GM23338 (cell line): Measurements from ENCODE around the gene DRC1. TPM values are rescaled to one million over a fixed set of nuclear protein-coding genes. Genes with fewer than 3 reads are reported as not detected.

Source experiments
- ATAC-seq: fragments of 200-7000 bp; cut with Tn5 transposase; 3 replicates; pipeline ENCODE4 v1.9.1; 2020
- DNase-seq: peaks from one replicate; pipeline ENCODE4 v3.0.0-alpha.2; 2015; ENCODE audit warnings: low spot score
- H2AFZ ChIP-seq: fragments of 200-600 bp; sonication (generic); 2 replicates; pipeline ENCODE4 v1.8.0; 2016; ENCODE audit warnings: antibody characterized with exemption, mild to moderate bottlenecking, moderate library complexity
- H3F3A ChIP-seq: fragments of 200-600 bp; sonication (generic); replicated peaks from 2 replicates; pipeline ENCODE4 v1.8.0; 2017; ENCODE audit warnings: antibody characterized with exemption, mixed run types, low read depth
- H3K27ac ChIP-seq: fragments of 200-600 bp; sonication (generic); 2 replicates; pipeline ENCODE4 v1.6.1; 2016; ENCODE audit warnings: low read depth
- H3K27me3 ChIP-seq: fragments of 200-600 bp; sonication (generic); 2 replicates; pipeline ENCODE4 v1.8.0; 2016; ENCODE audit warnings: mild to moderate bottlenecking, mixed run types, moderate library complexity; ENCODE audit not compliant: insufficient read depth
- H3K36me3 ChIP-seq: fragments of 200-600 bp; sonication (generic); 2 replicates; pipeline ENCODE4 v1.8.0; 2016; ENCODE audit warnings: mild to moderate bottlenecking; ENCODE audit not compliant: insufficient read depth
- H3K4me1 ChIP-seq: fragments of 200-600 bp; sonication (generic); 2 replicates; pipeline ENCODE4 v1.8.0; 2016; ENCODE audit warnings: mild to moderate bottlenecking, moderate library complexity; ENCODE audit not compliant: insufficient read depth
- H3K4me2 ChIP-seq: fragments of 200-600 bp; sonication (generic); 2 replicates; pipeline ENCODE4 v1.7.1; 2017; ENCODE audit warnings: mixed run types
- H3K4me3 ChIP-seq: fragments of 200-600 bp; sonication (generic); 2 replicates; pipeline ENCODE4 v1.6.1; 2016; ENCODE audit warnings: mixed run types
- H3K79me2 ChIP-seq: fragments of 200-600 bp; sonication (generic); replicated peaks from 2 replicates; pipeline ENCODE4 v1.8.0; 2017; ENCODE audit warnings: mild to moderate bottlenecking; ENCODE audit not compliant: insufficient read depth
- H3K9me2 ChIP-seq: fragments of 200-600 bp; sonication (generic); 2 replicates; pipeline ENCODE4 v1.8.0; 2017; ENCODE audit not compliant: insufficient read depth
- H4K20me1 ChIP-seq: fragments of 200-600 bp; sonication (generic); replicated peaks from 2 replicates; pipeline ENCODE4 v1.8.0; 2017; ENCODE audit warnings: mild to moderate bottlenecking; ENCODE audit not compliant: insufficient read depth
- H3K27ac Mint-ChIP-seq: 2 replicates; pipeline ENCODE4 v1.8.0; 2020; ENCODE audit warnings: inconsistent platforms, mild to moderate bottlenecking, moderate library complexity, mixed read lengths
- H3K27me3 Mint-ChIP-seq: 3 replicates; pipeline ENCODE4 v1.8.0; 2022; ENCODE audit warnings: low read depth, mild to moderate bottlenecking, moderate library complexity, mixed read lengths, inconsistent platforms; ENCODE audit not compliant: insufficient read depth, poor library complexity
- H3K36me3 Mint-ChIP-seq: 3 replicates; pipeline ENCODE4 v1.8.0; 2021; ENCODE audit warnings: low read depth, mild to moderate bottlenecking, inconsistent platforms, moderate library complexity, mixed read lengths
- H3K4me1 Mint-ChIP-seq: 3 replicates; pipeline ENCODE4 v1.8.0; 2020; ENCODE audit warnings: mild to moderate bottlenecking, inconsistent platforms, mixed read lengths
- H3K4me3 Mint-ChIP-seq: 3 replicates; pipeline ENCODE4 v1.8.0; 2021; ENCODE audit warnings: moderate library complexity, mild to moderate bottlenecking, inconsistent platforms, mixed read lengths
- H3K9me3 Mint-ChIP-seq: 3 replicates; pipeline ENCODE4 v1.8.0; 2020; ENCODE audit warnings: moderate library complexity, mild to moderate bottlenecking, inconsistent platforms, mixed read lengths
- CREB1 ChIP-seq: fragments of 250-450 bp; sonication (Bioruptor Pico); IDR thresholded peaks from 2 replicates; pipeline ENCODE4 v1.5.0; 2020; ENCODE audit warnings: low read depth, mild to moderate bottlenecking, moderate library complexity
- EZH2 ChIP-seq: fragments of 200-600 bp; sonication (generic); IDR thresholded peaks from one replicate; pipeline ENCODE4 v1.8.0; 2017; ENCODE audit warnings: antibody characterized with exemption, mild to moderate bottlenecking, low read depth; ENCODE audit not compliant: unreplicated experiment
- JUNB ChIP-seq: IDR thresholded peaks from one replicate; pipeline ENCODE4 v1.6.1; 2016; ENCODE audit warnings: antibody characterized with exemption; ENCODE audit not compliant: unreplicated experiment
- STAT1 ChIP-seq: IDR thresholded peaks from one replicate; pipeline ENCODE4 v1.6.1; 2016; ENCODE audit warnings: antibody characterized with exemption; ENCODE audit not compliant: unreplicated experiment
- ZNF114 ChIP-seq: fragments of 250-450 bp; sonication (Bioruptor Pico); IDR thresholded peaks from 2 replicates; pipeline ENCODE4 v1.5.0; 2020; ENCODE audit warnings: mild to moderate bottlenecking, moderate library complexity
- polyA plus RNA-seq: library from polyadenylated mRNA; unstranded; fragments of >200 nt; fragmentation: Nextera tagmentation; extraction: Ambion mirVana; gene quantifications from 2 replicates; pipeline ENCODE4 v1.2.1, GENCODE V29; 2016
- total RNA-seq: library from RNA; depleted of rRNA; stranded (reverse); fragments of >200 nt; shearing (Covaris generic); gene quantifications from 2 replicates; pipeline ENCODE4 v1.2.3, GENCODE V29; 2014
- TF ChIP-seq, protein P1 (sequence below), 2 experiments: fragments of 200-600 bp in 1 of 2; sonication (generic) in 1 of 2; conservative IDR thresholded peaks; 2 replicates each; pipeline versions ENCODE4 v1.5.1 to v1.6.1; 2016 to 2017; ENCODE audit warnings: antibody characterized with exemption in 2 of 2, low read depth in 2 of 2, mild to moderate bottlenecking in 2 of 2, moderate library complexity in 1 of 2
- TF ChIP-seq, protein P2 (sequence below): fragments of 250-450 bp; sonication (Bioruptor Pico); IDR thresholded peaks from 2 replicates; pipeline ENCODE4 v1.5.0; 2020; ENCODE audit warnings: mild to moderate bottlenecking, moderate library complexity

DRC1 gene
- total and polyA plus RNA-seq, 2 experiments from 2014 or later = 0.45 TPM; not detected in 1

DNA sequence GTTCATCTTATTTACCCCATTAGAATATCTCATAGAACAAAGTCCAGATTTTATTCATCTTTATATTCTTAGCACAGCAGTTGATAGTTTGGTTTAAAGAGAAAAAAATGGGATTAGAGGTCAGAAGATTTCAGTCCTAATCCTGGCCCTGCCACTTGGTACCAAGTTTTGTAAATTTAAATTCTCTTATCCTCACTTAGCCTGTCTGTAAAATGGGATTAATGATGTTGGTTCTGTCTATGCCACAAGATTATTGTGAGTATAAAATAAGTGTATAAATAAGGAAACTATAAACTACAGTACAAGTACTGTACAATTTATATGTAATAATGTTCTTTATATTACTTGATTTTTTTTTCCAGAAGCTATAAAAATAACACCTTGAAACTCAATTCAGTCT is 17.1 kb upstream of the DRC1 start:
- Histone ChIP-seq H2AFZ (no peak overlapping the region), H3K9me2 (no peaks in the 10 kb centered on the region), H3K4me3 (no peak overlapping the region), H3F3A (no peaks in the 10 kb centered on the region), H4K20me1 (peaks cover 11% of the 10 kb centered on the region; the same call in 1 of the 2 replicates), H3K27me3 (no peaks in the 10 kb centered on the region), H3K79me2 (no peaks in the 10 kb centered on the region; the same call in 1 of the 2 replicates), H3K4me1 (no peaks in the 10 kb centered on the region), H3K36me3 (peaks cover 20% of the 10 kb centered on the region; the same call in 1 of the 2 replicates), H3K27ac (no peak overlapping the region), H3K4me2 (no peak overlapping the region)
- H3K4me1 Mint-ChIP-seq = no peaks in the 10 kb centered on the region
- DNase-seq = no peak
- no peaks in the 10 kb centered on the region for H3K9me3 Mint-ChIP-seq
- H3K27ac Mint-ChIP-seq = no peak overlapping the region
- TF ChIP-seq STAT1 (no peak), EZH2 (no peak), CREB1 (CRISPR knock-in tag) (no peak), ZNF114 (CRISPR knock-in tag) (no peak), JUNB (no peak)
- TF ChIP-seq, protein P1, sequence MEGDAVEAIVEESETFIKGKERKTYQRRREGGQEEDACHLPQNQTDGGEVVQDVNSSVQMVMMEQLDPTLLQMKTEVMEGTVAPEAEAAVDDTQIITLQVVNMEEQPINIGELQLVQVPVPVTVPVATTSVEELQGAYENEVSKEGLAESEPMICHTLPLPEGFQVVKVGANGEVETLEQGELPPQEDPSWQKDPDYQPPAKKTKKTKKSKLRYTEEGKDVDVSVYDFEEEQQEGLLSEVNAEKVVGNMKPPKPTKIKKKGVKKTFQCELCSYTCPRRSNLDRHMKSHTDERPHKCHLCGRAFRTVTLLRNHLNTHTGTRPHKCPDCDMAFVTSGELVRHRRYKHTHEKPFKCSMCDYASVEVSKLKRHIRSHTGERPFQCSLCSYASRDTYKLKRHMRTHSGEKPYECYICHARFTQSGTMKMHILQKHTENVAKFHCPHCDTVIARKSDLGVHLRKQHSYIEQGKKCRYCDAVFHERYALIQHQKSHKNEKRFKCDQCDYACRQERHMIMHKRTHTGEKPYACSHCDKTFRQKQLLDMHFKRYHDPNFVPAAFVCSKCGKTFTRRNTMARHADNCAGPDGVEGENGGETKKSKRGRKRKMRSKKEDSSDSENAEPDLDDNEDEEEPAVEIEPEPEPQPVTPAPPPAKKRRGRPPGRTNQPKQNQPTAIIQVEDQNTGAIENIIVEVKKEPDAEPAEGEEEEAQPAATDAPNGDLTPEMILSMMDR (conservative IDR thresholded peaks at IDR 0.05; ENCODE audit: low read depth in 2 of 2) = no peak
- TF ChIP-seq, protein P2, sequence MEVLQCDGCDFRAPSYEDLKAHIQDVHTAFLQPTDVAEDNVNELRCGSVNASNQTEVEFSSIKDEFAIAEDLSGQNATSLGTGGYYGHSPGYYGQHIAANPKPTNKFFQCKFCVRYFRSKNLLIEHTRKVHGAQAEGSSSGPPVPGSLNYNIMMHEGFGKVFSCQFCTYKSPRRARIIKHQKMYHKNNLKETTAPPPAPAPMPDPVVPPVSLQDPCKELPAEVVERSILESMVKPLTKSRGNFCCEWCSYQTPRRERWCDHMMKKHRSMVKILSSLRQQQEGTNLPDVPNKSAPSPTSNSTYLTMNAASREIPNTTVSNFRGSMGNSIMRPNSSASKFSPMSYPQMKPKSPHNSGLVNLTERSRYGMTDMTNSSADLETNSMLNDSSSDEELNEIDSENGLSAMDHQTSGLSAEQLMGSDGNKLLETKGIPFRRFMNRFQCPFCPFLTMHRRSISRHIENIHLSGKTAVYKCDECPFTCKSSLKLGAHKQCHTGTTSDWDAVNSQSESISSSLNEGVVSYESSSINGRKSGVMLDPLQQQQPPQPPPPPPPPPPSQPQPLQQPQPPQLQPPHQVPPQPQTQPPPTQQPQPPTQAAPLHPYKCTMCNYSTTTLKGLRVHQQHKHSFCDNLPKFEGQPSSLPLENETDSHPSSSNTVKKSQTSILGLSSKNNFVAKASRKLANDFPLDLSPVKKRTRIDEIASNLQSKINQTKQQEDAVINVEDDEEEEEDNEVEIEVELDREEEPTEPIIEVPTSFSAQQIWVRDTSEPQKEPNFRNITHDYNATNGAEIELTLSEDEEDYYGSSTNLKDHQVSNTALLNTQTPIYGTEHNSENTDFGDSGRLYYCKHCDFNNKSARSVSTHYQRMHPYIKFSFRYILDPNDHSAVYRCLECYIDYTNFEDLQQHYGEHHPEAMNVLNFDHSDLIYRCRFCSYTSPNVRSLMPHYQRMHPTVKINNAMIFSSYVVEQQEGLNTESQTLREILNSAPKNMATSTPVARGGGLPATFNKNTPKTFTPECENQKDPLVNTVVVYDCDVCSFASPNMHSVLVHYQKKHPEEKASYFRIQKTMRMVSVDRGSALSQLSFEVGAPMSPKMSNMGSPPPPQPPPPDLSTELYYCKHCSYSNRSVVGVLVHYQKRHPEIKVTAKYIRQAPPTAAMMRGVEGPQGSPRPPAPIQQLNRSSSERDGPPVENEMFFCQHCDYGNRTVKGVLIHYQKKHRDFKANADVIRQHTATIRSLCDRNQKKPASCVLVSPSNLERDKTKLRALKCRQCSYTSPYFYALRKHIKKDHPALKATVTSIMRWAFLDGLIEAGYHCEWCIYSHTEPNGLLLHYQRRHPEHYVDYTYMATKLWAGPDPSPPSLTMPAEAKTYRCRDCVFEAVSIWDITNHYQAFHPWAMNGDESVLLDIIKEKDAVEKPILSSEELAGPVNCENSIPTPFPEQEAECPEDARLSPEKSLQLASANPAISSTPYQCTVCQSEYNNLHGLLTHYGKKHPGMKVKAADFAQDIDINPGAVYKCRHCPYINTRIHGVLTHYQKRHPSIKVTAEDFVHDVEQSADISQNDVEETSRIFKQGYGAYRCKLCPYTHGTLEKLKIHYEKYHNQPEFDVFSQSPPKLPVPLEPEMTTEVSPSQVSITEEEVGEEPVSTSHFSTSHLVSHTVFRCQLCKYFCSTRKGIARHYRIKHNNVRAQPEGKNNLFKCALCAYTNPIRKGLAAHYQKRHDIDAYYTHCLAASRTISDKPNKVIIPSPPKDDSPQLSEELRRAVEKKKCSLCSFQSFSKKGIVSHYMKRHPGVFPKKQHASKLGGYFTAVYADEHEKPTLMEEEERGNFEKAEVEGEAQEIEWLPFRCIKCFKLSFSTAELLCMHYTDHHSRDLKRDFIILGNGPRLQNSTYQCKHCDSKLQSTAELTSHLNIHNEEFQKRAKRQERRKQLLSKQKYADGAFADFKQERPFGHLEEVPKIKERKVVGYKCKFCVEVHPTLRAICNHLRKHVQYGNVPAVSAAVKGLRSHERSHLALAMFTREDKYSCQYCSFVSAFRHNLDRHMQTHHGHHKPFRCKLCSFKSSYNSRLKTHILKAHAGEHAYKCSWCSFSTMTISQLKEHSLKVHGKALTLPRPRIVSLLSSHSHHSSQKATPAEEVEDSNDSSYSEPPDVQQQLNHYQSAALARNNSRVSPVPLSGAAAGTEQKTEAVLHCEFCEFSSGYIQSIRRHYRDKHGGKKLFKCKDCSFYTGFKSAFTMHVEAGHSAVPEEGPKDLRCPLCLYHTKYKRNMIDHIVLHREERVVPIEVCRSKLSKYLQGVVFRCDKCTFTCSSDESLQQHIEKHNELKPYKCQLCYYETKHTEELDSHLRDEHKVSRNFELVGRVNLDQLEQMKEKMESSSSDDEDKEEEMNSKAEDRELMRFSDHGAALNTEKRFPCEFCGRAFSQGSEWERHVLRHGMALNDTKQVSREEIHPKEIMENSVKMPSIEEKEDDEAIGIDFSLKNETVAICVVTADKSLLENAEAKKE (CRISPR knock-in tag) = no peak
- no peaks in the 10 kb centered on the region for H3K27me3 Mint-ChIP-seq
- H3K36me3 Mint-ChIP-seq = peaks cover under 1% of the 10 kb centered on the region; the same call in 1 of the 3 replicates
- no peak for ATAC-seq
- no peak overlapping the region for H3K4me3 Mint-ChIP-seq
